SH-SY5Y (cell line): Measurements from ENCODE around the gene WEE1.

Experiments
- GATA2 ChIP-seq: IDR thresholded peaks from 2 replicates; pipeline ENCODE4 v1.6.1; 2011; ENCODE audit warnings: mild to moderate bottlenecking, low read depth, low read length
- GATA3 ChIP-seq: IDR thresholded peaks from 2 replicates; pipeline ENCODE4 v1.6.1; 2011; ENCODE audit warnings: low read depth, mild to moderate bottlenecking, low read length, moderate library complexity

- TF ChIP-seq GATA3 (no peak), GATA2 (no peak)
These were observed 52.3 kb downstream of the WEE1 start for GRCh38 chr11:9625728-9626127.
